SK-N-SH treated with all-trans-retinoic acid at 6 μM for 48 hours (cell line): ENCODE data around the gene FER.

Experiments used
- ATAC-seq: fragments of 200-7000 bp; cut with Tn5 transposase; 3 replicates; pipeline ENCODE4 v1.9.1; 2020; ENCODE audit warnings: mild to moderate bottlenecking, moderate library complexity
- ARNTL ChIP-seq: fragments of 450-650 bp; formaldehyde crosslinking; IDR thresholded peaks from 2 replicates; pipeline ENCODE4 v1.5.0; 2020; ENCODE audit warnings: low read depth, mild to moderate bottlenecking, moderate library complexity, borderline replicate concordance
- CREB5 ChIP-seq: fragments of 250-450 bp; sonication (Bioruptor Pico); IDR thresholded peaks from 2 replicates; pipeline ENCODE4 v1.5.1; 2020; ENCODE audit warnings: low read depth, mild to moderate bottlenecking, moderate library complexity
- CSRNP3 ChIP-seq: fragments of 250-450 bp; sonication (Bioruptor Pico); IDR thresholded peaks from 2 replicates; pipeline ENCODE4 v1.5.1; 2021; ENCODE audit warnings: mild to moderate bottlenecking, moderate library complexity
- ESRRG ChIP-seq: fragments of 250-450 bp; sonication (Bioruptor Pico); IDR thresholded peaks from 2 replicates; pipeline ENCODE4 v1.6.1; 2021; ENCODE audit warnings: mild to moderate bottlenecking
- GLIS3 ChIP-seq: fragments of 250-450 bp; sonication (Bioruptor Pico); IDR thresholded peaks from 2 replicates; pipeline ENCODE4 v1.5.0; 2020; ENCODE audit warnings: mild to moderate bottlenecking, moderate library complexity
- ISL1 ChIP-seq: fragments of 250-450 bp; sonication (Bioruptor Pico); IDR thresholded peaks from 2 replicates; pipeline ENCODE4 v2.1.2; 2022; ENCODE audit warnings: mild to moderate bottlenecking, moderate library complexity
- OSR1 ChIP-seq: fragments of 250-450 bp; sonication (Bioruptor Pico); IDR thresholded peaks from 2 replicates; pipeline ENCODE4 v1.8.0; 2022; ENCODE audit warnings: moderate library complexity, mild to moderate bottlenecking, inconsistent platforms
- PATZ1 ChIP-seq: fragments of 250-450 bp; sonication (Bioruptor Pico); IDR thresholded peaks from 2 replicates; pipeline ENCODE4 v1.8.0; 2020; ENCODE audit warnings: mild to moderate bottlenecking, moderate library complexity, borderline replicate concordance
- POU6F1 ChIP-seq: fragments of 250-450 bp; sonication (Bioruptor Pico); IDR thresholded peaks from 2 replicates; pipeline ENCODE4 v1.8.0; 2021; ENCODE audit warnings: low read depth, mild to moderate bottlenecking, moderate library complexity, borderline replicate concordance
- PPARA ChIP-seq: fragments of 250-450 bp; sonication (Bioruptor Pico); IDR thresholded peaks from 2 replicates; pipeline ENCODE4 v1.5.0; 2020; ENCODE audit warnings: mild to moderate bottlenecking, borderline replicate concordance
- RARB ChIP-seq: fragments of 250-450 bp; sonication (Bioruptor Pico); IDR thresholded peaks from 2 replicates; pipeline ENCODE4 v1.8.0; 2021; ENCODE audit warnings: mild to moderate bottlenecking, moderate library complexity
- SNAI2 ChIP-seq: fragments of 250-450 bp; sonication (Bioruptor Pico); IDR thresholded peaks from 2 replicates; pipeline ENCODE4 v1.5.0; 2020; ENCODE audit warnings: mild to moderate bottlenecking, moderate library complexity
- TCF4 ChIP-seq: fragments of 250-450 bp; sonication (Bioruptor Pico); IDR thresholded peaks from 2 replicates; pipeline ENCODE4 v1.8.0; 2021; ENCODE audit warnings: mild to moderate bottlenecking, moderate library complexity, borderline replicate concordance
- TOX ChIP-seq: fragments of 250-450 bp; sonication (Bioruptor Pico); IDR thresholded peaks from 2 replicates; pipeline ENCODE4 v1.8.0; 2021; ENCODE audit warnings: mild to moderate bottlenecking, moderate library complexity, borderline replicate concordance
- TSHZ2 ChIP-seq: fragments of 250-450 bp; sonication (Bioruptor Pico); IDR thresholded peaks from 2 replicates; pipeline ENCODE4 v1.5.0; 2020; ENCODE audit warnings: mild to moderate bottlenecking, moderate library complexity
- ZFP3 ChIP-seq: fragments of 250-450 bp; sonication (Bioruptor Pico); IDR thresholded peaks from 2 replicates; pipeline ENCODE4 v1.5.0; 2020; ENCODE audit warnings: mild to moderate bottlenecking, moderate library complexity
- ZFP30 ChIP-seq: fragments of 450-650 bp; formaldehyde crosslinking; IDR thresholded peaks from 2 replicates; pipeline ENCODE4 v1.5.0; 2022; ENCODE audit warnings: mild to moderate bottlenecking, moderate library complexity
- ZNF565 ChIP-seq: fragments of 450-650 bp; formaldehyde crosslinking; conservative IDR thresholded peaks from 2 replicates; pipeline ENCODE4 v1.5.0; 2020; ENCODE audit warnings: low read depth, mild to moderate bottlenecking, moderate library complexity
- ZNF70 ChIP-seq: fragments of 450-650 bp; formaldehyde crosslinking; IDR thresholded peaks from 2 replicates; pipeline ENCODE4 v1.5.0; 2020; ENCODE audit warnings: mild to moderate bottlenecking, moderate library complexity
- ZNF8 ChIP-seq: fragments of 450-650 bp; formaldehyde crosslinking; IDR thresholded peaks from 2 replicates; pipeline ENCODE4 v1.5.0; 2020; ENCODE audit warnings: mild to moderate bottlenecking, moderate library complexity

The FER gene

GRCh38 chr5:108869066-108869465, 121.4 kb downstream of the FER start:
- ATAC-seq, result no peak
- no peak for TF ChIP-seq CSRNP3 (CRISPR knock-in tag)
- no peak for TF ChIP-seq PATZ1
- no peak for TF ChIP-seq POU6F1 (CRISPR knock-in tag)
- no peak for TF ChIP-seq ESRRG (CRISPR knock-in tag)
- no peak for TF ChIP-seq SNAI2 (CRISPR knock-in tag)

- TF ChIP-seq RARB (CRISPR knock-in tag), result no peak
- TF ChIP-seq SNAI2 (CRISPR knock-in tag), result no peak
- TF ChIP-seq ZNF8, result no peak
- no peak for TF ChIP-seq PATZ1
- TF ChIP-seq ESRRG (CRISPR knock-in tag), result no peak
- no peak for TF ChIP-seq TSHZ2 (CRISPR knock-in tag)
- no peak for TF ChIP-seq ZFP3 (CRISPR knock-in tag)
- TF ChIP-seq OSR1 (CRISPR knock-in tag), result no peak
- TF ChIP-seq CSRNP3 (CRISPR knock-in tag), result no peak
- no peak for TF ChIP-seq CREB5 (CRISPR knock-in tag)
- TF ChIP-seq ARNTL, result no peak
- TF ChIP-seq TOX, result no peak
- no peak for TF ChIP-seq ZNF565 (CRISPR knock-in tag)
- TF ChIP-seq ZNF70, result no peak
- no peak for TF ChIP-seq GLIS3 (CRISPR knock-in tag)
- no peak for TF ChIP-seq ISL1
- TF ChIP-seq ZFP30 (CRISPR knock-in tag), result no peak
- TF ChIP-seq TCF4 (CRISPR knock-in tag), result no peak
- no peak for TF ChIP-seq PPARA
- TF ChIP-seq POU6F1 (CRISPR knock-in tag), result no peak
- ATAC-seq, result no peak
Observed at GRCh38 chr5:108876451-108876850, 128.8 kb downstream of the FER start.
